ENCODE measurements around the gene CIRBP. TPM values are rescaled to one million over a fixed set of nuclear protein-coding genes. Genes with fewer than 3 reads are reported as not detected.

CIRBP gene
- total and polyA plus RNA-seq, 2 of the 13 experiments (the other 11 are each of a cell fraction or from before 2014, with no cell fraction given), result 133 to 140 TPM

- no peak for TF ChIP-seq MNT (IDR thresholded peaks at IDR 0.05)
- TF ChIP-seq ISL2 (CRISPR knock-in tag; IDR thresholded peaks at IDR 0.05), result no peak
- TF ChIP-seq STAG1 (CRISPR knock-in tag; IDR thresholded peaks at IDR 0.05), result no peak
- TF ChIP-seq ZNF839 (CRISPR knock-in tag; IDR thresholded peaks at IDR 0.05; ENCODE audit: borderline replicate concordance), result no peak; the same call in 1 of the 2 replicates
- peak; percentile 54 to 61; a peak in 2 of 4 replicates for TF ChIP-seq POLR2A (IDR thresholded peaks at IDR 0.05; ENCODE audit: insufficient read depth in 1 of 2, low read depth in 2 of 2, low read length in 2 of 2)
- TF ChIP-seq FOXA3 (CRISPR knock-in tag; IDR thresholded peaks at IDR 0.05), result peak; percentile 76
- TF ChIP-seq HOXA7 (CRISPR knock-in tag; IDR thresholded peaks at IDR 0.05), result no peak
- TF ChIP-seq ZNF788 (CRISPR knock-in tag; IDR thresholded peaks at IDR 0.05; ENCODE audit: borderline replicate concordance), result peak; percentile 65; the same call in 1 of the 2 replicates
- TF ChIP-seq RFX5 (IDR thresholded peaks at IDR 0.05; ENCODE audit: low read depth, low read length), result no peak
- no peak for TF ChIP-seq ZNF792 (CRISPR knock-in tag; IDR thresholded peaks at IDR 0.05)
- TF ChIP-seq RAD21 (CRISPR knock-in tag; IDR thresholded peaks at IDR 0.05), result no peak
- TF ChIP-seq MEIS1 (CRISPR knock-in tag; IDR thresholded peaks at IDR 0.05; ENCODE audit: borderline replicate concordance), result no peak
- no peak for TF ChIP-seq ZNF20 (CRISPR knock-in tag; IDR thresholded peaks at IDR 0.05)
- TF ChIP-seq AHR (CRISPR knock-in tag; IDR thresholded peaks at IDR 0.05), result no peak
- no peak for TF ChIP-seq ZFP90 (CRISPR knock-in tag; IDR thresholded peaks at IDR 0.05; ENCODE audit: borderline replicate concordance)
- TF ChIP-seq ZBTB7B (CRISPR knock-in tag; IDR thresholded peaks at IDR 0.05), result peak; percentile 89
- no peak for TF ChIP-seq ZNF17 (CRISPR knock-in tag; IDR thresholded peaks at IDR 0.05)
- no peak for TF ChIP-seq ZNF180 (CRISPR knock-in tag; IDR thresholded peaks at IDR 0.05; ENCODE audit: borderline replicate concordance, low read depth)
- TF ChIP-seq POGK (CRISPR knock-in tag; conservative IDR thresholded peaks at IDR 0.05), result no peak
- TF ChIP-seq HCFC1 (IDR thresholded peaks at IDR 0.05; ENCODE audit: low read depth, low read length), result no peak
- TF ChIP-seq KLF6 (CRISPR knock-in tag; IDR thresholded peaks at IDR 0.05), result no peak; the same call in 1 of the 2 replicates
- TF ChIP-seq KLF9 (CRISPR knock-in tag; IDR thresholded peaks at IDR 0.05; ENCODE audit: low read depth), result no peak
- no peak for TF ChIP-seq CREB1 (IDR thresholded peaks at IDR 0.05)
- TF ChIP-seq CREB1 (CRISPR knock-in tag; IDR thresholded peaks at IDR 0.05), result no peak; the same call in 1 of the 2 replicates
- TF ChIP-seq KLF12 (CRISPR knock-in tag; IDR thresholded peaks at IDR 0.05; ENCODE audit: borderline replicate concordance), result no peak
- TF ChIP-seq HOMEZ (CRISPR knock-in tag; IDR thresholded peaks at IDR 0.05; ENCODE audit: low read depth), result no peak
- no peak for TF ChIP-seq ZKSCAN1 (IDR thresholded peaks at IDR 0.05; ENCODE audit: low read length)
- TF ChIP-seq TRIM24 (CRISPR knock-in tag; IDR thresholded peaks at IDR 0.05), result no peak
- no peak for TF ChIP-seq SNAPC2 (CRISPR knock-in tag; IDR thresholded peaks at IDR 0.05)
- TF ChIP-seq ZFP1 (CRISPR knock-in tag; IDR thresholded peaks at IDR 0.05), result no peak; the same call in 1 of the 2 replicates
- no peak for TF ChIP-seq RELA (CRISPR knock-in tag; IDR thresholded peaks at IDR 0.05)
- TF ChIP-seq ZNF570 (CRISPR knock-in tag; IDR thresholded peaks at IDR 0.05; ENCODE audit: borderline replicate concordance), result no peak
Observed at GRCh38 chr19:1253514-1254080, 15.5 kb upstream of the CIRBP start (continued).

Data from HepG2 (cell line).